SU-DHL-6 (cell line): ENCODE data around the gene CHIT1.

Source experiments
- H2AFZ ChIP-seq: fragments of 200-600 bp; sonication (generic); 2 replicates; pipeline ENCODE4 v1.6.1; 2014; ENCODE audit warnings: low read depth, mild to moderate bottlenecking, moderate library complexity, mixed read lengths, antibody characterized with exemption, low read length; ENCODE audit not compliant: severe bottlenecking
- H3F3A ChIP-seq: fragments of 200-600 bp; shearing (Covaris generic); 2 replicates; pipeline ENCODE4 v1.6.0; 2016; ENCODE audit warnings: antibody characterized with exemption, mild to moderate bottlenecking; ENCODE audit not compliant: insufficient read depth
- H3K27ac ChIP-seq: fragments of 200-600 bp; sonication (generic); 2 replicates; pipeline ENCODE4 v1.5.1; 2016; ENCODE audit warnings: low read depth, mild to moderate bottlenecking, low read length, moderate library complexity, mixed read lengths
- H3K27me3 ChIP-seq: fragments of 200-600 bp; sonication (generic), shearing (Covaris generic); 2 replicates; pipeline ENCODE4 v1.6.0; 2014; ENCODE audit warnings: mild to moderate bottlenecking, low read length
- H3K36me3 ChIP-seq: fragments of 200-600 bp; sonication (generic); 2 replicates; pipeline ENCODE4 v1.6.1; 2014; ENCODE audit warnings: mild to moderate bottlenecking, low read length, mixed read lengths
- H3K4me2 ChIP-seq: fragments of 300-600, 200-600 bp; shearing (Covaris generic), sonication (generic); 2 replicates; pipeline ENCODE4 v1.6.0; 2014; ENCODE audit warnings: low read length, low read depth, mild to moderate bottlenecking; ENCODE audit not compliant: poor library complexity, severe bottlenecking
- H3K4me3 ChIP-seq: fragments of 200-600 bp; sonication (generic); 2 replicates; pipeline ENCODE4 v1.5.1; 2014; ENCODE audit warnings: antibody characterized with exemption, low read length, mild to moderate bottlenecking, mixed read lengths; ENCODE audit not compliant: insufficient read depth, poor library complexity, severe bottlenecking
- H3K79me2 ChIP-seq: fragments of 200-600 bp; sonication (generic); 2 replicates; pipeline ENCODE4 v1.6.1; 2014; ENCODE audit warnings: mild to moderate bottlenecking, low read length, moderate library complexity; ENCODE audit not compliant: insufficient read depth
- H3K9ac ChIP-seq: fragments of 200-600 bp; sonication (generic); 2 replicates; pipeline ENCODE4 v1.7.0; 2014; ENCODE audit warnings: mild to moderate bottlenecking, low read length
- H3K9me2 ChIP-seq: fragments of 200-600 bp; sonication (generic); replicated peaks from 2 replicates; pipeline ENCODE4 v1.6.1; 2014; ENCODE audit warnings: low read length; ENCODE audit not compliant: insufficient read depth
- H3K9me3 ChIP-seq: fragments of 200-600 bp; sonication (generic); 2 replicates; pipeline ENCODE4 v1.6.1; 2014; ENCODE audit warnings: low read length, mixed read lengths; ENCODE audit not compliant: insufficient read depth
- H4K20me1 ChIP-seq: fragments of 200-600 bp; sonication (generic); 2 replicates; pipeline ENCODE4 v1.6.1; 2014; ENCODE audit warnings: low read depth, mild to moderate bottlenecking, antibody characterized with exemption, low read length, moderate library complexity, mixed read lengths
- EZH2phosphoT487 ChIP-seq: fragments of 200-600 bp; sonication (generic), shearing (Covaris generic); conservative IDR thresholded peaks from 2 replicates; pipeline ENCODE4 v1.6.1; 2018; ENCODE audit warnings: mild to moderate bottlenecking, antibody characterized with exemption, low read length, moderate library complexity, mixed read lengths
- TF ChIP-seq, protein P1 (sequence below): fragments of 200-600 bp; sonication (generic); IDR thresholded peaks from one replicate; pipeline ENCODE4 v1.5.1; 2017; ENCODE audit warnings: antibody characterized with exemption, mild to moderate bottlenecking, low read length, moderate library complexity; ENCODE audit not compliant: insufficient read depth, poor library complexity, severe bottlenecking

Gene CHIT1

DNA sequence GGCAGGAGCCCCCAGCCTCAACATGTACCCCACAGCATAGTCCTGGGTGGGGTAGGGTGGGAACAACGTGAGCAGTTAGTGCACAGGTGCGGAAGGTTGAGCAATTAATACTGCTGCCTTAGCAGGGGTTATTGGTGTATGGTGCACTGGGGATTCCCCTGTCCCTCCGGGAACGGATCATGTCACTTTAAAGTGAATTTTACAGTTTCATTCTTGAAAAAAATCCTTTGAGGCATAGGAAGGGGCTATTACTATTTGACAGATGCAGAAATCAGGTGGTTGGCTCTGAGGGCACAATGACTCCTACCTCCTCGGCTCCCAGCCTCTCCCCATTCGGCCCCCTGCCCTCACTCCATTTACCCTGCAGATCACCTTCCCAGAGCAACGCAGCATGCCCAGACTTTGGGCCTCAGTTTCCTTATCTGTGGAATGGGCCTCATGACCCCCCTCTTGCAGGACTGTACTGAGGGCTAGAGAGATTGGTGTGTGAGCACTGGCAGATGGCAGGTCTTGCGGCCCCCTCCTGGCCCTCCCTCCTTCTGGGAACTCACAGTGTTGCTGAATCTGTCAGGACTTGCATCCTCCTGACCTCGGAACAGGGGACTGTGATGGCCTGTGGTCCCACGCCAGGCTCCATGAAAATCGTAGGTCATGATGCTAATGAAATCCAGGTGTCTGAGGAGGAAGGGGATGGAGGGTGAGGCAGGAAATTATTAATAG, 48.7 kb downstream of the CHIT1 start:
- H3K9ac ChIP-seq: no peak overlapping the region
- H3K79me2 ChIP-seq: no peaks in the 10 kb centered on the region
- no peak overlapping the region for H3K27ac ChIP-seq
- H3K4me3 ChIP-seq: no peak overlapping the region
- no peak overlapping the region for H3K4me2 ChIP-seq
- no peak for TF ChIP-seq EZH2phosphoT487
- TF ChIP-seq, protein P1, sequence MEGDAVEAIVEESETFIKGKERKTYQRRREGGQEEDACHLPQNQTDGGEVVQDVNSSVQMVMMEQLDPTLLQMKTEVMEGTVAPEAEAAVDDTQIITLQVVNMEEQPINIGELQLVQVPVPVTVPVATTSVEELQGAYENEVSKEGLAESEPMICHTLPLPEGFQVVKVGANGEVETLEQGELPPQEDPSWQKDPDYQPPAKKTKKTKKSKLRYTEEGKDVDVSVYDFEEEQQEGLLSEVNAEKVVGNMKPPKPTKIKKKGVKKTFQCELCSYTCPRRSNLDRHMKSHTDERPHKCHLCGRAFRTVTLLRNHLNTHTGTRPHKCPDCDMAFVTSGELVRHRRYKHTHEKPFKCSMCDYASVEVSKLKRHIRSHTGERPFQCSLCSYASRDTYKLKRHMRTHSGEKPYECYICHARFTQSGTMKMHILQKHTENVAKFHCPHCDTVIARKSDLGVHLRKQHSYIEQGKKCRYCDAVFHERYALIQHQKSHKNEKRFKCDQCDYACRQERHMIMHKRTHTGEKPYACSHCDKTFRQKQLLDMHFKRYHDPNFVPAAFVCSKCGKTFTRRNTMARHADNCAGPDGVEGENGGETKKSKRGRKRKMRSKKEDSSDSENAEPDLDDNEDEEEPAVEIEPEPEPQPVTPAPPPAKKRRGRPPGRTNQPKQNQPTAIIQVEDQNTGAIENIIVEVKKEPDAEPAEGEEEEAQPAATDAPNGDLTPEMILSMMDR: no peak
- H3F3A ChIP-seq: no peaks in the 10 kb centered on the region
- no peaks in the 10 kb centered on the region for H4K20me1 ChIP-seq
- no peak overlapping the region for H2AFZ ChIP-seq
- no peaks in the 10 kb centered on the region for H3K9me3 ChIP-seq
- no peaks in the 10 kb centered on the region for H3K9me2 ChIP-seq
- no peaks in the 10 kb centered on the region for H3K27me3 ChIP-seq
- no peaks in the 10 kb centered on the region for H3K36me3 ChIP-seq

DNA sequence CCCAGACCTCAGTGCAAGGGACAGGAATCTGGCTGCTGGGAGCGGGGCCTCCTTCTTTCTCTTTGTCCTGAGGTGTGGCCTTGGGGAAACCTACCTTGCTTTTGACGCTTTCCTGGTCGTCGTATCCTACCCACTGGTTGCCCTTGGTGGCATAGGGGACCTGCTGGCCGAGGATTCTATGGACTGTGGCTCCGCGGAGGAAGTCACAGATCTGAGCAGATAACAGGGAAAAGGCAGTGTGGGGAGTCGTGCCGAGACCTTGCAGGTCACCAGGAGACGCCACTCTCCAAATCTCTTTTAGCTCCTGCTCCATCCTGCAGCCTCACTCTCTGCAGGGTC, 49.8 kb downstream of the CHIT1 start:
- Histone ChIP-seq H3K27me3 (no peaks in the 10 kb centered on the region), H3K9me3 (no peaks in the 10 kb centered on the region), H3K27ac (no peak overlapping the region), H3K4me2 (no peak overlapping the region), H3K79me2 (no peaks in the 10 kb centered on the region), H3F3A (no peaks in the 10 kb centered on the region), H3K36me3 (no peaks in the 10 kb centered on the region), H2AFZ (no peak overlapping the region), H3K4me3 (no peak overlapping the region), H4K20me1 (no peaks in the 10 kb centered on the region), H3K9ac (no peak overlapping the region), H3K9me2 (no peaks in the 10 kb centered on the region)
- TF ChIP-seq, protein P1: no peak
- TF ChIP-seq EZH2phosphoT487: no peak

DNA sequence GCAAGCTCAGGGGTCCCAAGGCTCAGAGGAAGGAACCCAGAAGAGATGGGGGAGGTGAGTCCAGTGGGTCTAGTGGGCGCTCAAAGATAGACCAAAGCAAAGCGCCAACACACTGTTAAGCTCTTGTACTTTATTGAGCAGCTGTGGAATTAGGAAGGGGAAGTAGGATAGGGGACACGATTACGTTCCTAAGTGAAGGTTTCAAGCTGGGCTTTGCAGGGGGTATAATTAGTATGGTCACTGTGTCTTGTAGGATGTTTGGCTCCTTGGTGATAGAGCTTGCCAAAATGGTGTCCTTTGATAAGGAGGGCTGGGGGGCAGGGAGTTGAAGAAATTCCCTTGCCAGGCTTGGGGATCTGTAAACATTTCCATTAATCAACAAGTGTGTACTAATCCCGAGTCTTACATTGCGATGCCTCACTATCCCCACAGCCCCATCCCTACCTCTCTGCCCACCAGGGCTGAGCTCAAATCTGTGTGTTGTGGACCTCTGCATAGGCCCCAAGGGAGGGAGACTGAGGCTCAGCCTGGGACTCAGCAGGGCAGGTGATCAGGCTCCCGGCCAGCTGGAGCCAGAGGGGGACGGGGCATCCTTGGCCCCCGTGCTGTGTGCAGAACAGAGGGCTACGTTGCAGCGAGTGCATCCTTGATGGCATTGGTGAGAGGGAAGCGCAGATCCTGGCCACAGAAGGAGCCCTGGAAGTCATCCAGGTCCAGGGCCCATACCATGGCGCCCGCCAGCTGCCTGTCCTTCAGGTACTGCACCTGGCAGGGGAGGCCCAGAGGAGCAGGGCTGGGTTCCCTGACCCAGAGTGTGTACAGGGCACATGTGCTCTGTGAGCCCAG, 50.4 kb downstream of the CHIT1 start:
- Histone ChIP-seq H3K79me2 (no peaks in the 10 kb centered on the region), H4K20me1 (no peaks in the 10 kb centered on the region), H3K9ac (no peak overlapping the region), H3K36me3 (no peaks in the 10 kb centered on the region), H3K4me2 (no peak overlapping the region), H2AFZ (no peak overlapping the region), H3K9me2 (no peaks in the 10 kb centered on the region), H3F3A (no peaks in the 10 kb centered on the region), H3K4me3 (no peak overlapping the region), H3K27me3 (no peaks in the 10 kb centered on the region), H3K9me3 (no peaks in the 10 kb centered on the region), H3K27ac (no peak overlapping the region)
- TF ChIP-seq, protein P1: no peak
- TF ChIP-seq EZH2phosphoT487: no peak
